HG03558 (cell line): Measurements from ENCODE around the gene SLAMF7.
"Not testable (repeated sequence)": the region's sequence is repeated elsewhere in the genome, so short reads cannot be mapped to it uniquely, and the experiment has no call there.

ENCODE experiments used
- ATAC-seq: cut with Tn5 transposase; IDR thresholded peaks from one replicate; pipeline ENCODE4 v1.9.1; 2021; ENCODE audit warnings: moderate number of reproducible peaks; ENCODE audit not compliant: unreplicated experiment; ENCODE audit errors: extremely low read depth

SLAMF7 gene

GRCh38 chr1:160720356-160721085, 18.5 kb upstream of the SLAMF7 start:
- ATAC-seq, result no peak

- no peak for ATAC-seq
These were observed 17.6 kb upstream of the SLAMF7 start for GRCh38 chr1:160721473-160721872.

- ATAC-seq, result no peak
These were observed 16.3 kb upstream of the SLAMF7 start for GRCh38 chr1:160722726-160723125.

- no peak for ATAC-seq
These were observed 15.7 kb upstream of the SLAMF7 start for GRCh38 chr1:160723332-160723731.

GRCh38 chr1:160724465-160725242, 14.4 kb upstream of the SLAMF7 start:
- ATAC-seq, result no peak

GRCh38 chr1:160726114-160726497, 12.9 kb upstream of the SLAMF7 start:
- ATAC-seq, result no peak

- no peak for ATAC-seq
These were observed 12.3 kb upstream of the SLAMF7 start for GRCh38 chr1:160726498-160727315.

- no peak for ATAC-seq
These were observed 11.8 kb upstream of the SLAMF7 start for GRCh38 chr1:160727316-160727640.

- ATAC-seq, result not testable (repeated sequence)
These were observed 7.5 kb upstream of the SLAMF7 start for GRCh38 chr1:160731564-160731963.

- no peak for ATAC-seq
These were observed 7.1 kb upstream of the SLAMF7 start for GRCh38 chr1:160731990-160732389.

GRCh38 chr1:160733898-160734297, 5.1 kb upstream of the SLAMF7 start:
- no peak for ATAC-seq

GRCh38 chr1:160734301-160734700, 4.7 kb upstream of the SLAMF7 start:
- no peak for ATAC-seq

- no peak for ATAC-seq
These were observed 776 bp upstream of the SLAMF7 start for GRCh38 chr1:160738271-160738670.

GRCh38 chr1:160740133-160740688, 1.2 kb downstream of the SLAMF7 start:
- no peak for ATAC-seq

- ATAC-seq, result no peak
These were observed 2.0 kb downstream of the SLAMF7 start for GRCh38 chr1:160741092-160741501.

- no peak for ATAC-seq
These were observed 2.7 kb downstream of the SLAMF7 start for GRCh38 chr1:160741612-160742348.

- ATAC-seq, result no peak
These were observed 3.5 kb downstream of the SLAMF7 start for GRCh38 chr1:160742428-160743127.

- no peak for ATAC-seq
These were observed 4.2 kb downstream of the SLAMF7 start for GRCh38 chr1:160743266-160743665.

GRCh38 chr1:160744199-160744851, 5.3 kb downstream of the SLAMF7 start:
- ATAC-seq, result no peak
